WTC11 (cell line): ENCODE measurements around the gene CPT1C. TPM values are rescaled to one million over a fixed set of nuclear protein-coding genes. Genes with fewer than 3 reads are reported as not detected.
A peak's percentile ranks its signal among the peaks of the same experiment; 100 is the strongest.

Source experiments
- ATAC-seq: fragments of 200-7000 bp; cut with Tn5 transposase; 2 replicates; pipeline ENCODE4 v1.10.0; 2021; ENCODE audit warnings: mild to moderate bottlenecking, moderate library complexity
- CTCF ChIA-PET: fragments of 300-600 bp; sonication (Branson Sonifier 250); formaldehyde crosslinking; loops from one replicate; lab custom pipeline; 2021; ENCODE audit warnings: antibody characterized with exemption; lab: Charles Lee
- POLR2A ChIA-PET: fragments of 350-600 bp; sonication (Branson Sonifier 250); formaldehyde crosslinking; loops from one replicate; lab custom pipeline; 2021; ENCODE audit warnings: antibody characterized with exemption; lab: Charles Lee
- DNase-seq: peaks from one replicate; pipeline ENCODE4 v3.0.0; 2021; ENCODE audit warnings: low spot score
- H3K27ac Mint-ChIP-seq: 2 replicates; pipeline ENCODE4 v1.8.0; 2021; ENCODE audit warnings: mixed read lengths
- H3K27me3 Mint-ChIP-seq: 2 replicates; pipeline ENCODE4 v1.8.0; 2021; ENCODE audit warnings: low read depth, mild to moderate bottlenecking, moderate library complexity, mixed read lengths
- H3K36me3 Mint-ChIP-seq: 2 replicates; pipeline ENCODE4 v1.8.0; 2021; ENCODE audit warnings: mixed read lengths
- H3K4me1 Mint-ChIP-seq: 2 replicates; pipeline ENCODE4 v1.8.0; 2022; ENCODE audit warnings: mixed read lengths
- H3K4me3 Mint-ChIP-seq: 2 replicates; pipeline ENCODE4 v1.8.0; 2021; ENCODE audit warnings: mild to moderate bottlenecking, moderate library complexity, mixed read lengths
- H3K9me3 Mint-ChIP-seq: 2 replicates; pipeline ENCODE4 v1.8.0; 2021; ENCODE audit warnings: mixed read lengths
- ELF4 ChIP-seq: sonication (generic); formaldehyde crosslinking; IDR thresholded peaks from 2 replicates; pipeline ENCODE4 v1.8.1; 2022; ENCODE audit warnings: low read depth, mild to moderate bottlenecking, moderate library complexity, missing genetic modification reagents
- EMX1 ChIP-seq: fragments of 250-450 bp; sonication (Bioruptor Pico); IDR thresholded peaks from 2 replicates; pipeline ENCODE4 v1.8.0; 2021; ENCODE audit warnings: mild to moderate bottlenecking
- FOXJ3 ChIP-seq: sonication (generic); formaldehyde crosslinking; IDR thresholded peaks from 2 replicates; pipeline ENCODE4 v1.9.0; 2021; ENCODE audit warnings: missing genetic modification reagents, mild to moderate bottlenecking, borderline replicate concordance
- GABPB1 ChIP-seq: sonication (generic); formaldehyde crosslinking; IDR thresholded peaks from 2 replicates; pipeline ENCODE4 v1.8.1; 2023; ENCODE audit warnings: mild to moderate bottlenecking, missing genetic modification reagents
- IRF2 ChIP-seq: sonication (generic); formaldehyde crosslinking; IDR thresholded peaks from 2 replicates; pipeline ENCODE4 v1.8.0; 2022; ENCODE audit warnings: low read depth, missing genetic modification reagents, borderline replicate concordance
- JAZF1 ChIP-seq: fragments of 250-450 bp; sonication (Bioruptor Pico); IDR thresholded peaks from 2 replicates; pipeline ENCODE4 v1.9.0; 2021; ENCODE audit warnings: moderate library complexity, mild to moderate bottlenecking, inconsistent platforms
- NFATC4 ChIP-seq: fragments of 250-450 bp; sonication (Bioruptor Pico); IDR thresholded peaks from 2 replicates; pipeline ENCODE4 v1.9.0; 2021; ENCODE audit warnings: mild to moderate bottlenecking
- NFYB ChIP-seq: sonication (generic); formaldehyde crosslinking; conservative IDR thresholded peaks from 2 replicates; pipeline ENCODE4 v1.8.0; 2022; ENCODE audit warnings: low read depth, missing genetic modification reagents
- NR2C2 ChIP-seq: sonication (generic); formaldehyde crosslinking; IDR thresholded peaks from 2 replicates; pipeline ENCODE4 v1.8.0; 2022; ENCODE audit warnings: mild to moderate bottlenecking, missing genetic modification reagents
- NR3C1 ChIP-seq: sonication (generic); formaldehyde crosslinking; conservative IDR thresholded peaks from 2 replicates; pipeline ENCODE4 v1.8.1; 2023; ENCODE audit warnings: low read depth, mild to moderate bottlenecking, missing genetic modification reagents
- SP1 ChIP-seq: sonication (generic); formaldehyde crosslinking; conservative IDR thresholded peaks from 2 replicates; pipeline ENCODE4 v1.8.1; 2022; ENCODE audit warnings: missing genetic modification reagents
- TEAD1 ChIP-seq: sonication (generic); formaldehyde crosslinking; IDR thresholded peaks from 2 replicates; pipeline ENCODE4 v1.8.0; 2022; ENCODE audit warnings: mild to moderate bottlenecking, missing genetic modification reagents
- TP53 ChIP-seq: sonication (generic); formaldehyde crosslinking; IDR thresholded peaks from 2 replicates; pipeline ENCODE4 v1.8.1; 2023; ENCODE audit warnings: mild to moderate bottlenecking, missing genetic modification reagents
- USF2 ChIP-seq: sonication (generic); formaldehyde crosslinking; IDR thresholded peaks from 2 replicates; pipeline ENCODE4 v1.8.1; 2023; ENCODE audit warnings: mild to moderate bottlenecking, missing genetic modification reagents, moderate library complexity
- ZBTB21 ChIP-seq: sonication (generic); formaldehyde crosslinking; IDR thresholded peaks from 2 replicates; pipeline ENCODE4 v1.8.1; 2023; ENCODE audit warnings: mild to moderate bottlenecking, missing genetic modification reagents, borderline replicate concordance
- ZNF317 ChIP-seq: sonication (generic); formaldehyde crosslinking; IDR thresholded peaks from 2 replicates; pipeline ENCODE4 v1.8.1; 2023; ENCODE audit warnings: low read depth, mild to moderate bottlenecking, moderate library complexity, missing genetic modification reagents, borderline replicate concordance
- total RNA-seq: library from RNA; stranded (reverse); gene quantifications from 3 replicates; pipeline ENCODE4 v1.2.3, GENCODE V29; 2021
- TF ChIP-seq, protein P1 (sequence below): sonication (generic); formaldehyde crosslinking; IDR thresholded peaks from 2 replicates; pipeline ENCODE4 v1.8.1; 2022; ENCODE audit warnings: mild to moderate bottlenecking, moderate library complexity, missing genetic modification reagents
- TF ChIP-seq, protein P2 (sequence below): fragments of 250-450 bp; sonication (Bioruptor Pico); IDR thresholded peaks from 2 replicates; pipeline ENCODE4 v1.9.0; 2021; ENCODE audit warnings: mild to moderate bottlenecking
- TF ChIP-seq, protein P3 (sequence below): sonication (generic); formaldehyde crosslinking; IDR thresholded peaks from 2 replicates; pipeline ENCODE4 v1.8.0; 2023; ENCODE audit warnings: mild to moderate bottlenecking, missing genetic modification reagents
- TF ChIP-seq, protein P4 (sequence below): fragments of 250-450 bp; sonication (Bioruptor Pico); IDR thresholded peaks from 2 replicates; pipeline ENCODE4 v1.8.0; 2021; ENCODE audit warnings: mild to moderate bottlenecking
- TF ChIP-seq, protein P5 (sequence below): fragments of 200-600 bp; IDR thresholded peaks from 2 replicates; pipeline ENCODE4 v1.8.0; 2022; ENCODE audit warnings: antibody characterized with exemption

The CPT1C gene
- total RNA-seq, 1 experiment from 2014 or later: 74.6 TPM

- TF ChIP-seq FOXJ3 (CRISPR knock-in tag) (no peak), NR3C1 (CRISPR knock-in tag) (0 out of 2 replicates have a peak, but pooled peaks have one; percentile 72), ELF4 (CRISPR knock-in tag) (no peak), JAZF1 (CRISPR knock-in tag) (no peak), NFYB (no peak), GABPB1 (CRISPR knock-in tag) (0 out of 2 replicates have a peak, but pooled peaks have one; percentile 2), NFATC4 (peak; percentile 86), ZBTB21 (CRISPR knock-in tag) (0 out of 2 replicates have a peak, but pooled peaks have one; percentile 31)
- TF ChIP-seq, protein P1, sequence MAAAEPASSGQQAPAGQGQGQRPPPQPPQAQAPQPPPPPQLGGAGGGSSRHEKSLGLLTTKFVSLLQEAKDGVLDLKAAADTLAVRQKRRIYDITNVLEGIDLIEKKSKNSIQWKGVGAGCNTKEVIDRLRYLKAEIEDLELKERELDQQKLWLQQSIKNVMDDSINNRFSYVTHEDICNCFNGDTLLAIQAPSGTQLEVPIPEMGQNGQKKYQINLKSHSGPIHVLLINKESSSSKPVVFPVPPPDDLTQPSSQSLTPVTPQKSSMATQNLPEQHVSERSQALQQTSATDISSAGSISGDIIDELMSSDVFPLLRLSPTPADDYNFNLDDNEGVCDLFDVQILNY (CRISPR knock-in tag): peak; percentile 66
Observed at GRCh38 chr19:49677231-49677900, 13.6 kb upstream of the CPT1C start, which contains the start of gene PRMT1 (continued).

GRCh38 chr19:49677901-49678674 lies 12.8 kb upstream of the CPT1C start:
- CTCF ChIA-PET: interaction anchor here (0.7 to 10.7 kb wide), 14 partner anchors 11 to 470 kb away, joined by 3 to 108 read pairs (median 4); partner anchors contain the start of genes ADM5, BCL2L12, CPT1C and FUZ

More at GRCh38 chr19:49677901-49678674, 12.8 kb upstream of the CPT1C start:
- ATAC-seq (peak; percentile 3), DNase-seq (peak; percentile 95)
- Mint-ChIP-seq H3K27me3 (no peaks in the 10 kb centered on the region), H3K27ac (peak overlapping the region; percentile 91), H3K4me3 (peak overlapping the region; percentile 88), H3K9me3 (no peaks in the 10 kb centered on the region), H3K4me1 (peaks cover 26% of the 10 kb centered on the region), H3K36me3 (peaks cover 26% of the 10 kb centered on the region)
- TF ChIP-seq TEAD1: peak; percentile 28; the same call in 1 of the 2 replicates
- TF ChIP-seq, protein P2, sequence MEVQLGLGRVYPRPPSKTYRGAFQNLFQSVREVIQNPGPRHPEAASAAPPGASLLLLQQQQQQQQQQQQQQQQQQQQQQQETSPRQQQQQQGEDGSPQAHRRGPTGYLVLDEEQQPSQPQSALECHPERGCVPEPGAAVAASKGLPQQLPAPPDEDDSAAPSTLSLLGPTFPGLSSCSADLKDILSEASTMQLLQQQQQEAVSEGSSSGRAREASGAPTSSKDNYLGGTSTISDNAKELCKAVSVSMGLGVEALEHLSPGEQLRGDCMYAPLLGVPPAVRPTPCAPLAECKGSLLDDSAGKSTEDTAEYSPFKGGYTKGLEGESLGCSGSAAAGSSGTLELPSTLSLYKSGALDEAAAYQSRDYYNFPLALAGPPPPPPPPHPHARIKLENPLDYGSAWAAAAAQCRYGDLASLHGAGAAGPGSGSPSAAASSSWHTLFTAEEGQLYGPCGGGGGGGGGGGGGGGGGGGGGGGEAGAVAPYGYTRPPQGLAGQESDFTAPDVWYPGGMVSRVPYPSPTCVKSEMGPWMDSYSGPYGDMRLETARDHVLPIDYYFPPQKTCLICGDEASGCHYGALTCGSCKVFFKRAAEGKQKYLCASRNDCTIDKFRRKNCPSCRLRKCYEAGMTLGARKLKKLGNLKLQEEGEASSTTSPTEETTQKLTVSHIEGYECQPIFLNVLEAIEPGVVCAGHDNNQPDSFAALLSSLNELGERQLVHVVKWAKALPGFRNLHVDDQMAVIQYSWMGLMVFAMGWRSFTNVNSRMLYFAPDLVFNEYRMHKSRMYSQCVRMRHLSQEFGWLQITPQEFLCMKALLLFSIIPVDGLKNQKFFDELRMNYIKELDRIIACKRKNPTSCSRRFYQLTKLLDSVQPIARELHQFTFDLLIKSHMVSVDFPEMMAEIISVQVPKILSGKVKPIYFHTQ (CRISPR knock-in tag): 0 out of 2 replicates have a peak, but pooled peaks have one; percentile 41
- TF ChIP-seq, protein P3, sequence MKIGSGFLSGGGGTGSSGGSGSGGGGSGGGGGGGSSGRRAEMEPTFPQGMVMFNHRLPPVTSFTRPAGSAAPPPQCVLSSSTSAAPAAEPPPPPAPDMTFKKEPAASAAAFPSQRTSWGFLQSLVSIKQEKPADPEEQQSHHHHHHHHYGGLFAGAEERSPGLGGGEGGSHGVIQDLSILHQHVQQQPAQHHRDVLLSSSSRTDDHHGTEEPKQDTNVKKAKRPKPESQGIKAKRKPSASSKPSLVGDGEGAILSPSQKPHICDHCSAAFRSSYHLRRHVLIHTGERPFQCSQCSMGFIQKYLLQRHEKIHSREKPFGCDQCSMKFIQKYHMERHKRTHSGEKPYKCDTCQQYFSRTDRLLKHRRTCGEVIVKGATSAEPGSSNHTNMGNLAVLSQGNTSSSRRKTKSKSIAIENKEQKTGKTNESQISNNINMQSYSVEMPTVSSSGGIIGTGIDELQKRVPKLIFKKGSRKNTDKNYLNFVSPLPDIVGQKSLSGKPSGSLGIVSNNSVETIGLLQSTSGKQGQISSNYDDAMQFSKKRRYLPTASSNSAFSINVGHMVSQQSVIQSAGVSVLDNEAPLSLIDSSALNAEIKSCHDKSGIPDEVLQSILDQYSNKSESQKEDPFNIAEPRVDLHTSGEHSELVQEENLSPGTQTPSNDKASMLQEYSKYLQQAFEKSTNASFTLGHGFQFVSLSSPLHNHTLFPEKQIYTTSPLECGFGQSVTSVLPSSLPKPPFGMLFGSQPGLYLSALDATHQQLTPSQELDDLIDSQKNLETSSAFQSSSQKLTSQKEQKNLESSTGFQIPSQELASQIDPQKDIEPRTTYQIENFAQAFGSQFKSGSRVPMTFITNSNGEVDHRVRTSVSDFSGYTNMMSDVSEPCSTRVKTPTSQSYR (CRISPR knock-in tag): no peak
- TF ChIP-seq EMX1 (CRISPR knock-in tag): no peak
- TF ChIP-seq, protein P4, sequence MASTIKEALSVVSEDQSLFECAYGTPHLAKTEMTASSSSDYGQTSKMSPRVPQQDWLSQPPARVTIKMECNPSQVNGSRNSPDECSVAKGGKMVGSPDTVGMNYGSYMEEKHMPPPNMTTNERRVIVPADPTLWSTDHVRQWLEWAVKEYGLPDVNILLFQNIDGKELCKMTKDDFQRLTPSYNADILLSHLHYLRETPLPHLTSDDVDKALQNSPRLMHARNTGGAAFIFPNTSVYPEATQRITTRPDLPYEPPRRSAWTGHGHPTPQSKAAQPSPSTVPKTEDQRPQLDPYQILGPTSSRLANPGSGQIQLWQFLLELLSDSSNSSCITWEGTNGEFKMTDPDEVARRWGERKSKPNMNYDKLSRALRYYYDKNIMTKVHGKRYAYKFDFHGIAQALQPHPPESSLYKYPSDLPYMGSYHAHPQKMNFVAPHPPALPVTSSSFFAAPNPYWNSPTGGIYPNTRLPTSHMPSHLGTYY (CRISPR knock-in tag): peak; percentile 12; the same call in 1 of the 2 replicates
- TF ChIP-seq, protein P5, sequence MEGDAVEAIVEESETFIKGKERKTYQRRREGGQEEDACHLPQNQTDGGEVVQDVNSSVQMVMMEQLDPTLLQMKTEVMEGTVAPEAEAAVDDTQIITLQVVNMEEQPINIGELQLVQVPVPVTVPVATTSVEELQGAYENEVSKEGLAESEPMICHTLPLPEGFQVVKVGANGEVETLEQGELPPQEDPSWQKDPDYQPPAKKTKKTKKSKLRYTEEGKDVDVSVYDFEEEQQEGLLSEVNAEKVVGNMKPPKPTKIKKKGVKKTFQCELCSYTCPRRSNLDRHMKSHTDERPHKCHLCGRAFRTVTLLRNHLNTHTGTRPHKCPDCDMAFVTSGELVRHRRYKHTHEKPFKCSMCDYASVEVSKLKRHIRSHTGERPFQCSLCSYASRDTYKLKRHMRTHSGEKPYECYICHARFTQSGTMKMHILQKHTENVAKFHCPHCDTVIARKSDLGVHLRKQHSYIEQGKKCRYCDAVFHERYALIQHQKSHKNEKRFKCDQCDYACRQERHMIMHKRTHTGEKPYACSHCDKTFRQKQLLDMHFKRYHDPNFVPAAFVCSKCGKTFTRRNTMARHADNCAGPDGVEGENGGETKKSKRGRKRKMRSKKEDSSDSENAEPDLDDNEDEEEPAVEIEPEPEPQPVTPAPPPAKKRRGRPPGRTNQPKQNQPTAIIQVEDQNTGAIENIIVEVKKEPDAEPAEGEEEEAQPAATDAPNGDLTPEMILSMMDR: peak; percentile 75; the same call in 1 of the 2 replicates
- TF ChIP-seq IRF2 (CRISPR knock-in tag): no peak
- TF ChIP-seq TP53 (CRISPR knock-in tag): no peak
- TF ChIP-seq SP1 (CRISPR knock-in tag): peak; percentile 59
- TF ChIP-seq ZNF317 (CRISPR knock-in tag): no peak
- no peak for TF ChIP-seq NR2C2 (CRISPR knock-in tag)
- no peak for TF ChIP-seq USF2 (CRISPR knock-in tag)
- POLR2A ChIA-PET: interaction anchor here (1.0 to 3.4 kb wide), 5 partner anchors 12 to 98 kb away, joined by 4 to 30 read pairs (median 6); partner anchors contain the start of genes BCL2L12, CPT1C, IRF3 and NOSIP
